ENCODE measurements around the gene GABRG3.

DNA sequence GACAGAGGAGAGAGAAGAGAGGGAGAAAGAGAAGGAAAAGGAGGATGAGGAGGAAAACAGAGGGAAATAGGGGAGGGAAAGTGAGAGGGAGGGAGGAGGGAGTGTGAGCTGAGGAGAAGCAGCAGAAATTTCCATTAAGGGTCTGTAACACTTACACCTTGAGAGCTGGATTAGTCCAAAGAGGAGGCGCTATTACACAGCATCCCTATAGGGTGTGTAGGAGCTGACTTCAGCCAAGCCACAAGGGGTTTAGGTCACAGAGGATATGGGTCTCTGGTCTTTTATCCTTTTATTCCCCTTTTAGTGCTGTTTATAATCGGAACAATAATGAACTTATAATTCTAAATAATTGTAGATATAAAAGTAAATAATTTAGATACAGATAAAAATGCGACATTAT, 230.4 kb downstream of the GABRG3 start:
- TF ChIP-seq HOXC10 (CRISPR knock-in tag; IDR thresholded peaks at IDR 0.05) (no peak), TCF7L2 (IDR thresholded peaks at IDR 0.05; ENCODE audit: borderline replicate concordance, low read depth, low read length) (no peak)
- TF ChIP-seq, protein P1, sequence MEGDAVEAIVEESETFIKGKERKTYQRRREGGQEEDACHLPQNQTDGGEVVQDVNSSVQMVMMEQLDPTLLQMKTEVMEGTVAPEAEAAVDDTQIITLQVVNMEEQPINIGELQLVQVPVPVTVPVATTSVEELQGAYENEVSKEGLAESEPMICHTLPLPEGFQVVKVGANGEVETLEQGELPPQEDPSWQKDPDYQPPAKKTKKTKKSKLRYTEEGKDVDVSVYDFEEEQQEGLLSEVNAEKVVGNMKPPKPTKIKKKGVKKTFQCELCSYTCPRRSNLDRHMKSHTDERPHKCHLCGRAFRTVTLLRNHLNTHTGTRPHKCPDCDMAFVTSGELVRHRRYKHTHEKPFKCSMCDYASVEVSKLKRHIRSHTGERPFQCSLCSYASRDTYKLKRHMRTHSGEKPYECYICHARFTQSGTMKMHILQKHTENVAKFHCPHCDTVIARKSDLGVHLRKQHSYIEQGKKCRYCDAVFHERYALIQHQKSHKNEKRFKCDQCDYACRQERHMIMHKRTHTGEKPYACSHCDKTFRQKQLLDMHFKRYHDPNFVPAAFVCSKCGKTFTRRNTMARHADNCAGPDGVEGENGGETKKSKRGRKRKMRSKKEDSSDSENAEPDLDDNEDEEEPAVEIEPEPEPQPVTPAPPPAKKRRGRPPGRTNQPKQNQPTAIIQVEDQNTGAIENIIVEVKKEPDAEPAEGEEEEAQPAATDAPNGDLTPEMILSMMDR (tag by site-specific recombination; IDR thresholded peaks at IDR 0.05), result no peak
